GM12891 (cell line): ENCODE data around the gene GLIS1.

ENCODE experiments used
- DNase-seq: peaks from one replicate; pipeline ENCODE4 v3.0.0; 2011; ENCODE audit warnings: low spot score; ENCODE audit not compliant: insufficient read length
- FAIRE-seq: peaks from 2 replicates; lab custom pipeline; 2011; peaks lifted over from hg19 to GRCh38; lab: Jason Lieb, UNC
- PAX5 ChIP-seq: IDR thresholded peaks from 2 replicates; pipeline ENCODE4 v1.6.1; 2011; ENCODE audit warnings: low read length, moderate library complexity, mild to moderate bottlenecking; ENCODE audit not compliant: insufficient read depth, severe bottlenecking
- POLR2A ChIP-seq: IDR thresholded peaks from 2 replicates; pipeline ENCODE4 v1.6.1; 2011; ENCODE audit warnings: low read depth, low read length, control low read depth
- POLR2AphosphoS5 ChIP-seq: IDR thresholded peaks from 2 replicates; pipeline ENCODE4 v1.6.1; 2011; ENCODE audit warnings: low read depth, low read length, control low read depth
- POU2F2 ChIP-seq: IDR thresholded peaks from 2 replicates; pipeline ENCODE4 v1.6.1; 2011; ENCODE audit warnings: low read depth, mild to moderate bottlenecking, control low read depth, low read length, moderate library complexity
- SPI1 ChIP-seq: IDR thresholded peaks from 2 replicates; pipeline ENCODE4 v1.6.1; 2011; ENCODE audit warnings: low read depth, low read length, control low read depth
- TAF1 ChIP-seq: IDR thresholded peaks from 2 replicates; pipeline ENCODE4 v1.6.1; 2011; ENCODE audit warnings: low read depth, low read length, control low read depth

The GLIS1 gene

DNA sequence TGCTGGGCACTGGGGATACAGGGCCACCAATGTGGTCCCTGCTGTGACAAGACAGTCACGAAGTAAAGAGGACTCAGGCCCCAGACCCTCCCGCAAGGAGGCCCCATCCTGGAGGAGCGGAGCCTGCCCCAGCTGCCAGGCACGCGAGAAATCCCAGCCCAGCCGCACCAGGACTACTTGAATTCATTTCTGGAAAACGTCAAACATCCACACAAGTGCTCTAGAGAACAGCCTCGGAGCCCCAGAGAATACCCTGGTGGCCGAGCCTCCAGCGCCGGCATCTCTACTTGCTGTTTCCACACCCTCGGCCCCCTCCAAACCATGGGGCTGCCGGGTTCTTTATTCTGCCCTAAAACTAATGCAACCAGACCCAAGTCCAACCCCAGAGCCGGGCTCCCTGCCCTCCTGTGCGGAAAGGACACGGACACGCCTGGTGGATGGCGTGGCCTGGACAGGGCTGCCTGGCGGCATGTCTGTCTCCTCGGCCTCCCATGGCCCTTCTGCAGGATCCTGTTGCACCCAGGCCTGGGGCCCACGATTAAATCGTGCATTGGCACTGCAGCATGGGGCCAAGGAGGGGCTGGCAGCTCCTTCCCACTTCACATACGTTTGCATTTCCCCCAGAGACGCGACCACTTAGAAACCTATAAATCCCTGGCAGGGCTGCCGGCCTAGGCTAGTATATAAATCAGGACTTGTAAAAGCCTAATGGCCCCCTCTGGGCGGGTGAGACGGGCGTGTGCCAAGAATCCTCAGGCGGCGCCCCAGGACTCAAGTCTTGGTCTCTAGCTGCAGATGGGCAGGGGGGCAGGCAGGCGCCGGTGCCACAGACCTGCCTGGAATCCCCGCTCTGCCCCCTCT lies 238.5 kb downstream of the GLIS1 start:
- FAIRE-seq = no peak
- DNase-seq = no peak
- TF ChIP-seq SPI1 (no peak), POLR2A (no peak), PAX5 (no peak), TAF1 (no peak), POLR2AphosphoS5 (no peak), POU2F2 (no peak)

DNA sequence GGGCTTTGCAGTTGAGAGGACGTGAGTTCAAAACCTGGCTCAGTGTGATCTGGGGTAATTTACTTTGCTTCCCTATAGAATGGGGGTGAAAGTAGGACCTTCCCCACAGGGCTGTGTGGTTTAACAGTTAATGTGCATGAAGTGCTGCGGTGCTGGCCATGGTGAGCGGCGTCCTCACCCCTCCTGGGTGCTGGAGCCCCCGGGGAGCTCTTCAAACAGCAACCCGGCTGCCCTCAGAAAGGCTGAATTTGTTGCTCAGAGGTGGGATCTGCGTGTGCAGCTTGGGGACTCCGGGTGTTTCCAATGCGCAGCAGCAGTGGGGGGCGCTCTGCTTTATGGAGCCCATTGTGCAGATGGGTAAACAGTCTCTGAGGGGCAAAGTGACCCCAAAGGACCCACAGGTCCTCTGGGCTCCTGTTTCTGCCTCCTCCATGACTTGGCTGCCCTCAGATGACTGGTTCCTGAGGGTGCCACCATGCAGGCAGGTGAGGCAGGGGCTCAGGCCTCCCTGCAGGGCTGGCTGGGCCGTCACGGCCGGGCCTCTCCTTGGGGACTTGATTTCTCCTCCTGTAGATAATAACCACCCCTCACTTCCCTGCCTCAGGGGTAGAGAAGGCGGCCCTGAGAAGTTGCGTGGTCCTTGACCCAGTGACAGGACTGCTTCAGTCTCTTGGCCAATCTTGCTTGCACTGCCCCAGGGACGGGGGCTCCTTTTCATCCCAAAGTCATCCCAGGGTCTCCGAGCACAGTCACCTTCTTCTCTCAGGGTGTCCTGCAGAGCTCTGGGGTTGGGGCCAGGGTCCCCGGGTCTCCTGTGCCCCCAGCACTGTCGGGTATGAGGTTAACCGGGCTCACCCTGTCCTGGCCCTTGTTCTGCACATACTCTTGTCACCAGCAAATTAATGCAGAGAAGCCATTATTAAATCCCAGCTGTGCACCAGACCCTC lies 239.4 kb downstream of the GLIS1 start:
- no peak for FAIRE-seq
- TF ChIP-seq SPI1 = no peak
- TF ChIP-seq POLR2A = no peak
- no peak for TF ChIP-seq POLR2AphosphoS5
- no peak for TF ChIP-seq TAF1
- no peak for TF ChIP-seq PAX5
- TF ChIP-seq POU2F2 = no peak
- no peak for DNase-seq

DNA sequence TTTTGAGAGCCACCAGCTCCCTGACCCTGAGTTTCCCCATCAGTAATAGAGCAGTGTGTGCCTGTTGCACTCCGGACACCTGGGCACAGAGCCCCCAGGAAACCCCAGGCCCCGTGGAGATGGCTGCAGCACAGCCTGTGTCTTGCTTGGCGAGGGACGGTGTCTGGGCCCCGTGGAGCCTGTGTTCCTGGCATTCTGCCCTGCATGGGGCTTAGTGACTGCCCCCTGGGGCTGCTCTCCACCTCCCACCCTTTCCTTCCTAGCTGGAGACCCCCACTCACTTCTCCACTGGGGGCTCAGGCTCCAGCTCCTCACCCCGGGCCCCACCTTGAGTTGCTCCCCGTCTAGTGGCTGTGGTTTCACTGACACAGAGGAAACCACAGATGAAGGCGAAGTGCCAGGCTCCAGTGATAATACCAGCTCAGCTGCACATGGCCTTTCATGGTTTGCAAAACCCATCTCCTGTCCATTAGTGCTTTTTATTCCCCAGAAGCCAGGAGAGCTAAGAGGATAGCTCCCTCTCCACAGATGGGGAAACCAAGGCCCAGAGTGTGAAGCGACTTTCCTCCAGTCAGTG lies 240.3 kb downstream of the GLIS1 start:
- no peak for DNase-seq
- FAIRE-seq = no peak
- TF ChIP-seq PAX5 = no peak
- TF ChIP-seq TAF1 = no peak
- TF ChIP-seq POU2F2 = no peak
- TF ChIP-seq SPI1 = no peak
- no peak for TF ChIP-seq POLR2AphosphoS5
- no peak for TF ChIP-seq POLR2A

DNA sequence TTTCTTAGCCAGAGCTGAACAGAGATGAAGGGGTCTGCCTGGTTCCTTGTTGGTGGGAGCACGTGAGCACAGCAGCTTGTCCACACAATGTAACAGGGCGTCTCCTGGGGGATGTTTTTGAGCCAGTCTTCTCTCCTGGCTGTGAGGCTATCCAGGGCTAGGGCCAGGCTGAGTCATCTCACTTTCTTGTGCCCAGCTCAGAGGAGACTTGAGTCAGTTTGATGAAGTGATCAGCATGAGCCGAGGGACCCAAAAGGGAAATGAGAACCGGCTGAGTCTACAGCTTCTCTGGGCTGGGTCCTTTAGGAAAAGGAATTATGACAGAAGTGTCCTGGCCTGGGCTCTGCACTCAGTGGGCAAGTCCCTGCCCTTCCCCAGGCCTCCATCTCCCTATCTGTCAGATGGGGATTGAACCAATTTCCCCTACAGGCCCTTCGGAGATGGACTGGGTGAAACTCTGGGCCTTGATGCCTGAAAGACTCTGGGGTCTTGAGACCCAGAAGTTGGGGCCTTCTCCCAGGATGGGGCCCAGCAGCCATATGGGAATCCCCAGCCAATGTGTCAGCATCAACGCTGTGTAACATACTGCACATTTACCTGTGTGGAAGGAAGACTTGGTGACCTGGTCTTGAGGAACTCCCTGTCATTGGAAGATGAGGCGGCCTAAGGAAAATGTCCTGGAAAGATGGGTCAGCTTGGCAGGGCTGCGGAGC lies 243.2 kb downstream of the GLIS1 start:
- no peak for FAIRE-seq
- TF ChIP-seq TAF1 (no peak), PAX5 (no peak), SPI1 (no peak), POLR2A (no peak), POLR2AphosphoS5 (no peak), POU2F2 (no peak)
- DNase-seq = no peak

DNA sequence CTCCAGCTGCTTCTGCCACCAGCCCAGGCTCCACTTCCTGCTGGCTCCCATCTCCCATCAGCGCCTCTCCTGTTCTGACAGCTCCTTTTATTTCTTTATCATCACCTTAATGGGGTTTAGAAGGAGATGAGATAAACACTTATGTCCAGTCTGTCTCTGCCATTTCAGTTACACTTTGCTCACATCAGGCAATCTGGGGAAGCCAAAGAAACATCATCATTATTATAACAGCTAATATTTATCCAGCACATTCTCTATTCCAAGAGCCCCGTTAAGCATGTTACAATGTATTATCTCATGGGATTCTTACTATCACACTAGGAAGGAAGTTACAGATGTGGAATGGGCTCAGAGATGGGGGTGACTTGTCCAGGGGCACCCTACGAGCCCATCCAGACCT lies 248.6 kb downstream of the GLIS1 start:
- TF ChIP-seq SPI1 (no peak), POLR2AphosphoS5 (no peak), TAF1 (no peak), PAX5 (no peak), POLR2A (no peak), POU2F2 (no peak)
- DNase-seq = no peak
- no peak for FAIRE-seq

DNA sequence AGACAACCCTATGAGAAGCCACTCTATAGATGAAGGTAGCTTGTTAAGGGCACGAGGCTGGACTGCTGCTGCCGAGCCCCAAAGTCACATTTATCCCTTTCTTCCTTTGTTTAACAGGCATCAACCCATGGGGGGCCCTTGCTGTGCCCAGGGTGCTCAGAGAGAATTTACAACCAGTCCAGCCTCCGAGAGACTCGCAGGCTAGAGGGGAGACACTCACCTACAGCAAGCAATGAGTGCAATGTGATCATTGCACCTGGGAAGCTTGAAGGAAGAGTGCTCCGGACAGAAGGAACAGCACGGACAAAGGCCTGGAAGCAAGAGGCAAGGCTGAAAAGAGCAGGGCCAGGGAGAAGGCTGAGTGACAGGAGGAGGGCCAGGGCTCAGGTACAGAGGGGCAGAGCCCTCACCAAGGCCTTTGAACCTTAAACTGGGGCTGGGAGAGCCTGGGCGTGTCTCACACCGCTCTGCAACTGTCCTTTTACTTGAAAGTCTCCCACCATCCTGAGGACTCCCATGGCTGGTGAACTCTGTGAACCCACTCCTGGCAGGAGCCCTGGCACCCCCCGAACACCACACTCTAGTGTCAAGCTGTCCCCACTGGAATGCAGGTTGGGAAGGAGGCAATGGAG lies 252.5 kb downstream of the GLIS1 start:
- FAIRE-seq = no peak
- TF ChIP-seq TAF1 (no peak), POLR2AphosphoS5 (no peak), POU2F2 (no peak), POLR2A (no peak), PAX5 (no peak), SPI1 (no peak)
- no peak for DNase-seq

DNA sequence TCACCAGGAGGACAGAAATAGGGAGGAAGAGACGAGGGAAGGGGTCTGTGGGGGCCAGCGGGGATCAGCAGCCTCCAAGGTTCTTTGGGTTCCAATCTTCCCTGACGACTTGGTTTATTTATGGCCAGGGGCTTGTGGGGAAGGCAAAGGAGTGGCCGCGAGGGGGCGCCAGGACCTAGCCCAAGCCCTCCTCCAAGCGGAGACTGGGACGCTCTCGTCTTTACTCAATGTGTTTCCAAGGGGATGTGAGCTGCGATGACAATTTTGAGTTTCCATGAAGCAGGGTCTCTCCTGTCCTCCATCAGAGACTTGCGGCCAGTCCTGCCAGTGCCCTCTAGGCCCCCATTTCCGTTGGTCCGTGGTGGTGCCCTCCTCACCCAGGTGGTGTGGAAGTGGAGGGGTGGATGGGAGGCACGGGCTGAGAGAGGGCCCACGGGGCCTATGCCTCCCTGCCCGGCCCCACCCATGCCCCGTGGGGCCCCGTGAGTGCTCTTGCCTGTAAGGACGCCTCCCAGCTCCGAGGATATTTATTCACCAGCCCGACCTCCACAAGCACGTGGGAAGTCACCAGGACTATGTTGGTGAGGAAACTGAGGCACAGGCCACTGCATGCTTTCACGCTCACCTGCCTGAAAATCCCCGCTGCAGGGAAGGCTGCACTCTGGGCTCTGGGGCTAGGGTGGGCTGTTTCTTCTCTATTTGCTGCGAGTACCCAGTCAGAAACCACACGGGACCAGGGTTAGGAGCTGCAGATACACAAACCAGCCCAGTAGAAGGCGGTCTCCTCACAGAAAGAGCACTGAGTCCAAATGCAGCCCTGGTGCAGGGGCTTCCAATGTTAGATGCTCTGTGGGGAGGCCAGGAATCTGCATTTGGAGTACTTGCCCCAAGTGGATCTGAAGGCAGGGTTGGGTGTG lies 253.2 kb downstream of the GLIS1 start:
- no peak for TF ChIP-seq POLR2AphosphoS5
- no peak for TF ChIP-seq POU2F2
- no peak for TF ChIP-seq PAX5
- TF ChIP-seq TAF1 = no peak
- TF ChIP-seq POLR2A = no peak
- no peak for TF ChIP-seq SPI1
- FAIRE-seq = peak; percentile 47
- peak; percentile 83 for DNase-seq
